HepG2 (cell line): ENCODE measurements around the gene NACC2. TPM values are rescaled to one million over a fixed set of nuclear protein-coding genes. Genes with fewer than 3 reads are reported as not detected.

Source experiments
- ARNTL ChIP-seq: sonication (generic); formaldehyde crosslinking; IDR thresholded peaks from 2 replicates; pipeline ENCODE4 v1.4.0; 2020; ENCODE audit warnings: mild to moderate bottlenecking, missing genetic modification reagents
- BATF2 ChIP-seq: sonication (generic); formaldehyde crosslinking; IDR thresholded peaks from 2 replicates; pipeline ENCODE4 v1.8.0; 2022; ENCODE audit warnings: mild to moderate bottlenecking, missing genetic modification reagents, moderate library complexity
- CENPX ChIP-seq: sonication (generic); formaldehyde crosslinking; IDR thresholded peaks from 2 replicates; pipeline ENCODE4 v1.9.0; 2021; ENCODE audit warnings: mild to moderate bottlenecking, missing genetic modification reagents, moderate library complexity
- FOXJ3 ChIP-seq: sonication (generic); formaldehyde crosslinking; IDR thresholded peaks from 2 replicates; pipeline ENCODE4 v1.4.0; 2020; ENCODE audit warnings: missing genetic modification reagents, mild to moderate bottlenecking, borderline replicate concordance
- KAT7 ChIP-seq: IDR thresholded peaks from 2 replicates; pipeline ENCODE4 v1.6.1; 2018; ENCODE audit warnings: borderline replicate concordance, missing compliant biosample characterization
- KDM3A ChIP-seq: IDR thresholded peaks from 2 replicates; pipeline ENCODE4 v1.6.1; 2018; ENCODE audit warnings: low read depth, missing compliant biosample characterization
- MLLT10 ChIP-seq: sonication (generic); formaldehyde crosslinking; IDR thresholded peaks from 2 replicates; pipeline ENCODE4 v1.4.0; 2020; ENCODE audit warnings: missing genetic modification reagents
- MYNN ChIP-seq: sonication (generic); formaldehyde crosslinking; IDR thresholded peaks from 2 replicates; pipeline ENCODE4 v1.4.0; 2020; ENCODE audit warnings: mild to moderate bottlenecking, low read depth, missing genetic modification reagents
- PBX2 ChIP-seq: IDR thresholded peaks from 2 replicates; pipeline ENCODE4 v1.6.1; 2016; ENCODE audit warnings: control low read depth
- RBM39 ChIP-seq: fragments of 200-400 bp; formaldehyde crosslinking; IDR thresholded peaks from one replicate; pipeline ENCODE4 v1.6.1; 2018; ENCODE audit warnings: antibody characterized with exemption, mild to moderate bottlenecking, low read depth, low read length; ENCODE audit not compliant: poor library complexity, severe bottlenecking
- SMAD9 ChIP-seq: sonication (generic); formaldehyde crosslinking; IDR thresholded peaks from 2 replicates; pipeline ENCODE4 v1.5.1; 2020; ENCODE audit warnings: mild to moderate bottlenecking, missing genetic modification reagents
- SMARCC2 ChIP-seq: fragments of 450-650 bp; IDR thresholded peaks from 2 replicates; pipeline ENCODE4 v1.6.1; 2017; ENCODE audit warnings: antibody characterized with exemption, mild to moderate bottlenecking
- SP4 ChIP-seq: sonication (generic); formaldehyde crosslinking; IDR thresholded peaks from 2 replicates; pipeline ENCODE4 v1.8.1; 2023; ENCODE audit warnings: mild to moderate bottlenecking, missing genetic modification reagents
- SSRP1 ChIP-seq: IDR thresholded peaks from 2 replicates; pipeline ENCODE4 v1.6.1; 2016; ENCODE audit warnings: control low read depth
- STAG1 ChIP-seq: sonication (generic); formaldehyde crosslinking; IDR thresholded peaks from 2 replicates; pipeline ENCODE4 v1.4.0; 2020; ENCODE audit warnings: missing genetic modification reagents
- TEAD2 ChIP-seq: sonication (generic); formaldehyde crosslinking; IDR thresholded peaks from 2 replicates; pipeline ENCODE4 v1.9.0; 2021; ENCODE audit warnings: missing genetic modification reagents
- XBP1 ChIP-seq: sonication (generic); formaldehyde crosslinking; IDR thresholded peaks from 2 replicates; pipeline ENCODE4 v1.5.0; 2020; ENCODE audit warnings: missing genetic modification reagents
- ZBTB25 ChIP-seq: IDR thresholded peaks from 2 replicates; pipeline ENCODE4 v1.6.1; 2018; ENCODE audit warnings: missing genetic modification reagents
- ZEB1 ChIP-seq: IDR thresholded peaks from 2 replicates; pipeline ENCODE4 v1.6.1; 2012; ENCODE audit warnings: mild to moderate bottlenecking, low read depth, inconsistent platforms; ENCODE audit not compliant: insufficient replicate concordance
- ZFP37 ChIP-seq: sonication (generic); formaldehyde crosslinking; IDR thresholded peaks from 2 replicates; pipeline ENCODE4 v1.4.0; 2020; ENCODE audit warnings: missing genetic modification reagents, borderline replicate concordance
- ZKSCAN1 ChIP-seq: fragments of 150-350 bp; IDR thresholded peaks from 2 replicates; pipeline ENCODE4 v1.6.1; 2014; ENCODE audit warnings: low read length
- ZNF343 ChIP-seq: sonication (generic); formaldehyde crosslinking; IDR thresholded peaks from 2 replicates; pipeline ENCODE4 v1.4.0; 2020; ENCODE audit warnings: mild to moderate bottlenecking, missing genetic modification reagents
- ZNF501 ChIP-seq: sonication (generic); formaldehyde crosslinking; IDR thresholded peaks from 2 replicates; pipeline ENCODE4 v1.5.1; 2020; ENCODE audit warnings: mild to moderate bottlenecking, moderate library complexity, missing genetic modification reagents
- ZNF580 ChIP-seq: IDR thresholded peaks from 2 replicates; pipeline ENCODE4 v1.6.1; 2016; ENCODE audit warnings: low read depth, borderline replicate concordance
- ZNF598 ChIP-seq: sonication (generic); formaldehyde crosslinking; IDR thresholded peaks from 2 replicates; pipeline ENCODE4 v1.5.1; 2020; ENCODE audit warnings: mild to moderate bottlenecking, missing genetic modification reagents, borderline replicate concordance
- ZNF616 ChIP-seq: sonication (generic); formaldehyde crosslinking; IDR thresholded peaks from 2 replicates; pipeline ENCODE4 v1.5.0; 2020; ENCODE audit warnings: low read depth, mild to moderate bottlenecking, missing genetic modification reagents
- ZNF709 ChIP-seq: sonication (generic); formaldehyde crosslinking; IDR thresholded peaks from 2 replicates; pipeline ENCODE4 v1.5.0; 2020; ENCODE audit warnings: mild to moderate bottlenecking, missing genetic modification reagents
- ZNF781 ChIP-seq: sonication (generic); formaldehyde crosslinking; IDR thresholded peaks from 2 replicates; pipeline ENCODE4 v1.5.1; 2020; ENCODE audit warnings: borderline replicate concordance, mild to moderate bottlenecking, missing genetic modification reagents; ENCODE audit errors: not compliant biosample characterization
- ZNF883 ChIP-seq: sonication (generic); formaldehyde crosslinking; IDR thresholded peaks from 2 replicates; pipeline ENCODE4 v1.5.1; 2020; ENCODE audit warnings: mild to moderate bottlenecking, missing genetic modification reagents; ENCODE audit errors: not compliant biosample characterization
- polyA plus RNA-seq, 8 experiments: library from polyadenylated mRNA; depleted of rRNA in 3 of 8; stranded (reverse) in 7 of 8; unstranded in 1 of 8; fragments of >200 nt; fragmentation: Illumina TruSeq in 4 of 8; extraction: Trizol in 4 of 8; gene quantifications; 2 replicates each; pipeline versions ENCODE4 v1.2.1 to v1.2.3, GENCODE V29; 2011 to 2016; ENCODE audit warnings: low read depth in 4 of 8, missing spikeins in 1 of 8, mixed read lengths in 1 of 8; ENCODE audit not compliant: insufficient read depth in 1 of 8
- total RNA-seq, 5 experiments: library from RNA; depleted of rRNA; stranded (reverse); fragments of >200 nt; fragmentation: Illumina TruSeq; extraction: Trizol; gene quantifications; 2 replicates each; pipeline ENCODE4 v1.2.3, GENCODE V29; 2016; ENCODE audit warnings: low read depth in 1 of 5

The NACC2 gene
- total and polyA plus RNA-seq, 2 of the 13 experiments (the other 11 are each of a cell fraction or from before 2014, with no cell fraction given), result 5.9 to 12.3 TPM

- no peak for TF ChIP-seq KAT7 (CRISPR knock-in tag)
- no peak for TF ChIP-seq ZNF781 (CRISPR knock-in tag)
- no peak for TF ChIP-seq MYNN (CRISPR knock-in tag)
- TF ChIP-seq SMARCC2, result no peak
- TF ChIP-seq XBP1, result no peak
- TF ChIP-seq SP4, result no peak
- no peak for TF ChIP-seq ZNF883 (CRISPR knock-in tag)
- TF ChIP-seq ZBTB25 (CRISPR knock-in tag), result peak; percentile 35; the same call in 1 of the 2 replicates
- no peak for TF ChIP-seq ZNF709 (CRISPR knock-in tag)
- no peak for TF ChIP-seq ZNF598
- 0 out of 2 replicates have a peak, but pooled peaks have one; percentile 4 for TF ChIP-seq STAG1 (CRISPR knock-in tag)
- TF ChIP-seq ZNF616 (CRISPR knock-in tag), result no peak
- TF ChIP-seq CENPX (CRISPR knock-in tag), result no peak
- no peak for TF ChIP-seq SSRP1
- no peak; the same call in 1 of the 2 replicates for TF ChIP-seq ZNF501
- no peak for TF ChIP-seq FOXJ3 (CRISPR knock-in tag)
- TF ChIP-seq SMAD9 (CRISPR knock-in tag), result no peak
- TF ChIP-seq BATF2 (CRISPR knock-in tag), result no peak
- TF ChIP-seq MLLT10, result no peak
- TF ChIP-seq ZKSCAN1, result no peak
- TF ChIP-seq ZEB1, result peak; percentile 48
- no peak for TF ChIP-seq KDM3A (CRISPR knock-in tag)
- no peak for TF ChIP-seq ZNF343 (CRISPR knock-in tag)
- TF ChIP-seq RBM39, result peak; percentile 59
- TF ChIP-seq TEAD2 (CRISPR knock-in tag), result no peak
- no peak; the same call in 1 of the 2 replicates for TF ChIP-seq PBX2 (CRISPR knock-in tag)
- no peak for TF ChIP-seq ZNF580 (CRISPR knock-in tag)
- no peak for TF ChIP-seq ZFP37 (CRISPR knock-in tag)
- TF ChIP-seq ARNTL (CRISPR knock-in tag), result no peak
Measured at GRCh38 chr9:136051837-136052471, 43.1 kb downstream of the NACC2 start (continued).
